ENCODE results near the gene WASF3.
"Not testable (repeated sequence)": the region's sequence is repeated elsewhere in the genome, so short reads cannot be mapped to it uniquely, and the experiment has no call there.

WASF3 gene

GRCh38 chr13:26626271-26626670 lies 68.8 kb downstream of the WASF3 start:
- H3K9me2 ChIP-seq (ENCODE audit: low read depth, low read length): no peaks in the 10 kb centered on the region
- no peaks in the 10 kb centered on the region for H3K36me3 ChIP-seq (ENCODE audit: insufficient read depth, low read length)
- H3K27me3 ChIP-seq (ENCODE audit: insufficient read depth, low read length): no peaks in the 10 kb centered on the region
- no peak overlapping the region for H3K9ac ChIP-seq (ENCODE audit: low read length)
- no peak overlapping the region for H3K27ac ChIP-seq (ENCODE audit: low read depth, low read length, poor library complexity, severe bottlenecking)
- H3K4me1 ChIP-seq (ENCODE audit: insufficient read depth, low read length, severe bottlenecking): no peaks in the 10 kb centered on the region
- 0 out of 2 replicates have a peak, but pooled peaks cover 3% of the 10 kb centered on the region for H3K9me3 ChIP-seq (ENCODE audit: low read length)
- no peak overlapping the region for H2AFZ ChIP-seq (ENCODE audit: low read length)
- H3K4me2 ChIP-seq (ENCODE audit: low read length): no peak overlapping the region
- H3F3A ChIP-seq (ENCODE audit: insufficient read depth, low read length): no peaks in the 10 kb centered on the region
- H3K79me2 ChIP-seq (ENCODE audit: insufficient read depth, low read length): no peaks in the 10 kb centered on the region
- H4K20me1 ChIP-seq (ENCODE audit: insufficient read depth, low read length): no peaks in the 10 kb centered on the region
- TF ChIP-seq EZH2 (IDR thresholded peaks at IDR 0.05; ENCODE audit: borderline replicate concordance, low read length) (no peak), CTCF (IDR thresholded peaks at IDR 0.05; ENCODE audit: low read length) (no peak)
- H3K4me3 ChIP-seq (ENCODE audit: low read depth, low read length, poor library complexity, severe bottlenecking): no peak overlapping the region

GRCh38 chr13:26628706-26629105 lies 71.2 kb downstream of the WASF3 start:
- Histone ChIP-seq H3K27me3 (ENCODE audit: insufficient read depth, low read length) (no peaks in the 10 kb centered on the region), H3K4me1 (ENCODE audit: insufficient read depth, low read length, severe bottlenecking) (no peaks in the 10 kb centered on the region), H3K79me2 (ENCODE audit: insufficient read depth, low read length) (no peaks in the 10 kb centered on the region), H3K4me2 (ENCODE audit: low read length) (no peak overlapping the region), H3K9me3 (ENCODE audit: low read length) (0 out of 2 replicates have a peak, but pooled peaks cover 3% of the 10 kb centered on the region), H4K20me1 (ENCODE audit: insufficient read depth, low read length) (no peaks in the 10 kb centered on the region), H3K36me3 (ENCODE audit: insufficient read depth, low read length) (no peaks in the 10 kb centered on the region), H3K9ac (ENCODE audit: low read length) (no peak overlapping the region), H3K9me2 (ENCODE audit: low read depth, low read length) (no peaks in the 10 kb centered on the region), H3F3A (ENCODE audit: insufficient read depth, low read length) (no peaks in the 10 kb centered on the region), H3K27ac (ENCODE audit: low read depth, low read length, poor library complexity, severe bottlenecking) (no peak overlapping the region), H3K4me3 (ENCODE audit: low read depth, low read length, poor library complexity, severe bottlenecking) (no peak overlapping the region), H2AFZ (ENCODE audit: low read length) (no peak overlapping the region)
- TF ChIP-seq CTCF (IDR thresholded peaks at IDR 0.05; ENCODE audit: low read length) (no peak), EZH2 (IDR thresholded peaks at IDR 0.05; ENCODE audit: borderline replicate concordance, low read length) (no peak)

- H3K4me3 ChIP-seq (ENCODE audit: low read depth, low read length, poor library complexity, severe bottlenecking): no peak overlapping the region
- no peaks in the 10 kb centered on the region for H3K27me3 ChIP-seq (ENCODE audit: insufficient read depth, low read length)
- H4K20me1 ChIP-seq (ENCODE audit: insufficient read depth, low read length): no peaks in the 10 kb centered on the region
- no peaks in the 10 kb centered on the region for H3K9me3 ChIP-seq (ENCODE audit: low read length)
- no peak overlapping the region for H3K9ac ChIP-seq (ENCODE audit: low read length)
- no peaks in the 10 kb centered on the region for H3K79me2 ChIP-seq (ENCODE audit: insufficient read depth, low read length)
- H3K4me1 ChIP-seq (ENCODE audit: insufficient read depth, low read length, severe bottlenecking): no peaks in the 10 kb centered on the region
- no peak overlapping the region for H2AFZ ChIP-seq (ENCODE audit: low read length)
- no peaks in the 10 kb centered on the region for H3K36me3 ChIP-seq (ENCODE audit: insufficient read depth, low read length)
- H3K4me2 ChIP-seq (ENCODE audit: low read length): no peak overlapping the region
- H3F3A ChIP-seq (ENCODE audit: insufficient read depth, low read length): no peaks in the 10 kb centered on the region
- no peak for TF ChIP-seq CTCF (IDR thresholded peaks at IDR 0.05; ENCODE audit: low read length)
- TF ChIP-seq EZH2 (IDR thresholded peaks at IDR 0.05; ENCODE audit: borderline replicate concordance, low read length): no peak
- no peaks in the 10 kb centered on the region for H3K9me2 ChIP-seq (ENCODE audit: low read depth, low read length)
- no peak overlapping the region for H3K27ac ChIP-seq (ENCODE audit: low read depth, low read length, poor library complexity, severe bottlenecking)
These were observed 71.9 kb downstream of the WASF3 start for GRCh38 chr13:26629260-26629825.

GRCh38 chr13:26635634-26636033 lies 78.2 kb downstream of the WASF3 start:
- H2AFZ ChIP-seq (ENCODE audit: low read length); H3K79me2 ChIP-seq (ENCODE audit: insufficient read depth, low read length); H3K27ac ChIP-seq (ENCODE audit: low read depth, low read length, poor library complexity, severe bottlenecking); H3K4me1 ChIP-seq (ENCODE audit: insufficient read depth, low read length, severe bottlenecking); H3K9me2 ChIP-seq (ENCODE audit: low read depth, low read length); H3F3A ChIP-seq (ENCODE audit: insufficient read depth, low read length); H3K9ac ChIP-seq (ENCODE audit: low read length); H3K4me2 ChIP-seq (ENCODE audit: low read length); H4K20me1 ChIP-seq (ENCODE audit: insufficient read depth, low read length); H3K4me3 ChIP-seq (ENCODE audit: low read depth, low read length, poor library complexity, severe bottlenecking); H3K36me3 ChIP-seq (ENCODE audit: insufficient read depth, low read length); H3K9me3 ChIP-seq (ENCODE audit: low read length); H3K27me3 ChIP-seq (ENCODE audit: insufficient read depth, low read length): not testable (repeated sequence)

GRCh38 chr13:26636073-26636472 lies 78.6 kb downstream of the WASF3 start:
- H3K27me3 ChIP-seq (ENCODE audit: insufficient read depth, low read length); H3K79me2 ChIP-seq (ENCODE audit: insufficient read depth, low read length); H3K36me3 ChIP-seq (ENCODE audit: insufficient read depth, low read length); H3K4me2 ChIP-seq (ENCODE audit: low read length); H3K9me3 ChIP-seq (ENCODE audit: low read length); H3K9me2 ChIP-seq (ENCODE audit: low read depth, low read length); H3K4me1 ChIP-seq (ENCODE audit: insufficient read depth, low read length, severe bottlenecking); H4K20me1 ChIP-seq (ENCODE audit: insufficient read depth, low read length); H3K27ac ChIP-seq (ENCODE audit: low read depth, low read length, poor library complexity, severe bottlenecking); H3K4me3 ChIP-seq (ENCODE audit: low read depth, low read length, poor library complexity, severe bottlenecking); H3K9ac ChIP-seq (ENCODE audit: low read length); H2AFZ ChIP-seq (ENCODE audit: low read length); H3F3A ChIP-seq (ENCODE audit: insufficient read depth, low read length): not testable (repeated sequence)
